ENCODE measurements around the gene DZIP3. TPM values are rescaled to one million over a fixed set of nuclear protein-coding genes. Genes with fewer than 3 reads are reported as not detected.

The DZIP3 gene
- total and polyA plus RNA-seq, 8 donors = 2.8 to 12.3 (median 6.0) TPM

DNA sequence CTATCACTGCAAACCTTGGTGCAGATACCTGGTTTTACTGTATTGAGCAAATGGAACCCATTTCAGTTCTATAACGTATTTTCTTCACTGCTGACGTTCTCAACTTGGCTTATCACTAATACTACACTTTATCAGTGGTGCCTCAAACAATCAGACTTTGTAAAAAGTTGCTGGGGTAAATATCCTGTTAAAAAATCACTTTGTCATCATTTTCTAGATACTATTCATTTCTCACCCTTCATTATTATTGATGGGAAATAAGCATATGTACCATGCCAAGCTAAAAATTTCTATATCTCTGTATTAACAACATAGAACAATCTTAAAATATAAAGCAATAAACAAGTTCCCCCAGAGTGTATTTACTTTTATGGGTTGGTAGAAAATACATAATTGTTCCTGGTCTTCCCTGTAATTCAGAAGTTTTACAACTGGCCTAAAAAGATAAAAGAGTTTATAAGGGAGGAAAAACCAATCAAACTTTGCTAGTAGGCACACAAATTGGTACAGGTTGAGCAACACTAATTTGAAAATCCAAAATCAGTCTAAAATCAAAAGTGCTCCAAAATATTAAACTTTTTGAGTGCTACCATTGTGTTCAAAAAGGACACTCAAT, 33.4 kb upstream of the DZIP3 start:
- Histone ChIP-seq H3K27ac (peak overlapping the region in 2 of 4 donors; percentile 61 to 72), H3K9me3 (no peaks in the 10 kb centered on the region), H3K4me3 (no peak overlapping the region), H3K36me3 (no peaks in the 10 kb centered on the region), H3K27me3 (no peaks in the 10 kb centered on the region), H3K4me1 (peaks cover 0 to 20% (median 16%) of the 10 kb centered on the region in 3 donors)
- intact Hi-C loops (cut with DNase I) = no loop called here
- FAIRE-seq = no peak
- peak in 1 of 4 donors; percentile 38 for ATAC-seq
- TF ChIP-seq, protein P1, sequence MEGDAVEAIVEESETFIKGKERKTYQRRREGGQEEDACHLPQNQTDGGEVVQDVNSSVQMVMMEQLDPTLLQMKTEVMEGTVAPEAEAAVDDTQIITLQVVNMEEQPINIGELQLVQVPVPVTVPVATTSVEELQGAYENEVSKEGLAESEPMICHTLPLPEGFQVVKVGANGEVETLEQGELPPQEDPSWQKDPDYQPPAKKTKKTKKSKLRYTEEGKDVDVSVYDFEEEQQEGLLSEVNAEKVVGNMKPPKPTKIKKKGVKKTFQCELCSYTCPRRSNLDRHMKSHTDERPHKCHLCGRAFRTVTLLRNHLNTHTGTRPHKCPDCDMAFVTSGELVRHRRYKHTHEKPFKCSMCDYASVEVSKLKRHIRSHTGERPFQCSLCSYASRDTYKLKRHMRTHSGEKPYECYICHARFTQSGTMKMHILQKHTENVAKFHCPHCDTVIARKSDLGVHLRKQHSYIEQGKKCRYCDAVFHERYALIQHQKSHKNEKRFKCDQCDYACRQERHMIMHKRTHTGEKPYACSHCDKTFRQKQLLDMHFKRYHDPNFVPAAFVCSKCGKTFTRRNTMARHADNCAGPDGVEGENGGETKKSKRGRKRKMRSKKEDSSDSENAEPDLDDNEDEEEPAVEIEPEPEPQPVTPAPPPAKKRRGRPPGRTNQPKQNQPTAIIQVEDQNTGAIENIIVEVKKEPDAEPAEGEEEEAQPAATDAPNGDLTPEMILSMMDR (IDR thresholded peaks at IDR 0.05) = no peak
- no peak for DNase-seq
- WGBS, 2 donors = 9 to 21% methylated on average over 2 of the region's 2 CpGs

DNA sequence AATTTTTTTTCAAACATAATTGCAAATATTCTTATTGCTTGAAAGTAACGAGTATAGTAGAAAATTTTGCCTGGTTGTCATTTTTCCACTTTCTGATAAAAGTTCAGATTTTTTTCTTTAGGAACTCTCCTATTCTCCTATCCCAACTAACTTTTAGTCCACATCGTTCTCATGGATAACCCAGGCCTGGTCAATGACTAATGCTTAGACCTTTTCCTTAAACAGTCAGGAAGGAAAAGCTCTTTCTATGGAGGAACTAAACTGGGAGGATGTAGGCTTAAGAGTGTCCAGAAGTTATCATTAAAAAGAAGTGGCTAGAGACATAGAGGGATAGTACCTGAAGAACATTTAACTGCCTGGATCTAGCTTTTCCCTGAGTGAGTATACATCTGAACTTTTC, 27.0 kb upstream of the DZIP3 start:
- H3K4me3 ChIP-seq = no peak overlapping the region
- no peaks in the 10 kb centered on the region for H3K4me1 ChIP-seq
- no peaks in the 10 kb centered on the region for H3K27me3 ChIP-seq
- ATAC-seq (no peak), FAIRE-seq (no peak), DNase-seq (no peak)
- H3K9me3 ChIP-seq = no peaks in the 10 kb centered on the region
- TF ChIP-seq, protein P1 (IDR thresholded peaks at IDR 0.05) = no peak
- 93 to 99% methylated on average over 2 of the region's 2 CpGs for WGBS, 2 donors
- no peak overlapping the region for H3K27ac ChIP-seq
- intact Hi-C loops (cut with DNase I) = no loop called here
- no peaks in the 10 kb centered on the region for H3K36me3 ChIP-seq

- FAIRE-seq = no peak
- Histone ChIP-seq H3K27me3 (no peaks in the 10 kb centered on the region), H3K9me3 (no peaks in the 10 kb centered on the region), H3K4me3 (no peak overlapping the region), H3K36me3 (no peaks in the 10 kb centered on the region), H3K4me1 (no peaks in the 10 kb centered on the region), H3K27ac (no peak overlapping the region)
- no peak for DNase-seq
- TF ChIP-seq, protein P1 (IDR thresholded peaks at IDR 0.05) = no peak
- intact Hi-C loops (cut with DNase I) = no loop called here
- ATAC-seq = no peak
Measured at GRCh38 chr3:108564564-108564963, 25.0 kb upstream of the DZIP3 start.

GRCh38 chr3:108565506-108565905, 24.0 kb upstream of the DZIP3 start:
- ATAC-seq = no peak
- intact Hi-C loops (cut with DNase I) = no loop called here
- H3K9me3 ChIP-seq = no peaks in the 10 kb centered on the region
- H3K27me3 ChIP-seq = no peaks in the 10 kb centered on the region
- H3K27ac ChIP-seq = no peak overlapping the region
- H3K4me3 ChIP-seq = no peak overlapping the region
- no peak for DNase-seq
- H3K4me1 ChIP-seq = no peaks in the 10 kb centered on the region
- TF ChIP-seq, protein P1 (IDR thresholded peaks at IDR 0.05) = no peak
- no peaks in the 10 kb centered on the region for H3K36me3 ChIP-seq
- FAIRE-seq = no peak
- WGBS, 2 donors = 90 to 94% methylated on average over 3 of the region's 3 CpGs

DNA sequence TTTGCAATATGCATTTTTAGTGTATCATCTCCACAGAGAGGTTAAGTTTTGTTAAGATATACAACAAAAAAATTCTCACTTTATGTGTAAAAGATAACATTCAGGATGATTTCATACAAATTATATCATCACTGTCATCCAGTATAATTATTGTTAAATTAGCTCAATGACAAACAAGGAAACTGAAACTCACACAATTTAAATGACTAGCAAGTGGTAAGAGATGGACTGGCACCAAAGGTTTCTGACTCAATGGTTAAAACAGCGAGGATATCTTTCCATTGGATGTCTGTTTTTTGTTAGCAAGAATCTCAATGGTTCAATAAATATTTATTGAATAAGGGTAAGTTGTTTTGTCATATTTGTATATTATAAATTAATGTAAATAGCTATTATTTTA, 22.9 kb upstream of the DZIP3 start:
- H3K4me1 ChIP-seq = no peaks in the 10 kb centered on the region
- 97 to 98% methylated on average over 1 of the region's 1 CpG for WGBS, 2 donors
- no peaks in the 10 kb centered on the region for H3K27me3 ChIP-seq
- no peak overlapping the region for H3K27ac ChIP-seq
- DNase-seq = no peak
- H3K4me3 ChIP-seq = no peak overlapping the region
- TF ChIP-seq, protein P1 (IDR thresholded peaks at IDR 0.05) = no peak
- ATAC-seq = no peak
- intact Hi-C loops (cut with DNase I) = no loop called here
- no peaks in the 10 kb centered on the region for H3K36me3 ChIP-seq
- no peak for FAIRE-seq
- no peaks in the 10 kb centered on the region for H3K9me3 ChIP-seq
